HEK293 (cell line): ENCODE measurements around the gene PDE3A.

ENCODE experiments used
- CTCF ChIA-PET: fragments of 350-600 bp; formaldehyde crosslinking; extraction: SDS; loops from one replicate; lab custom pipeline; 2021; ENCODE audit warnings: antibody characterized with exemption; lab: Yijun Ruan, JAX
- POLR2A ChIA-PET: fragments of 300-600 bp; formaldehyde crosslinking; extraction: SDS; loops from one replicate; lab custom pipeline; 2020; ENCODE audit warnings: antibody characterized with exemption, inconsistent platforms; lab: Yijun Ruan, JAX
- H3K27ac ChIP-seq: fragments of 200-500 bp; sonication (Bioruptor generic); 2 replicates; pipeline ENCODE4 v1.5.1; 2014; ENCODE audit warnings: low read depth, low read length, control low read depth, inconsistent platforms; ENCODE audit errors: extremely low read depth
- H3K36me3 ChIP-seq, 2 experiments: fragments of 200-500 bp in 1 of 2; sonication (Bioruptor generic) in 1 of 2; 1 replicate in 1 of 2; 2 replicates in 1 of 2; pipeline ENCODE4 v1.5.1; 2014 to 2017; ENCODE audit warnings: inconsistent platforms in 2 of 2, low read length in 2 of 2; ENCODE audit not compliant: control insufficient read depth in 2 of 2, insufficient read depth in 1 of 2
- H3K4me1 ChIP-seq: fragments of 200-500 bp; sonication (Bioruptor generic); 2 replicates; pipeline ENCODE4 v1.5.1; 2014; ENCODE audit warnings: mild to moderate bottlenecking, low read length, inconsistent platforms; ENCODE audit not compliant: control insufficient read depth, insufficient read depth
- H3K4me3 ChIP-seq: 2 replicates; pipeline ENCODE4 v1.5.1; 2011; ENCODE audit warnings: low read depth, mild to moderate bottlenecking, control low read depth, low read length, moderate library complexity
- H3K9me3 ChIP-seq: fragments of 200-500 bp; sonication (Bioruptor generic); 2 replicates; pipeline ENCODE4 v1.5.1; 2014; ENCODE audit warnings: low read depth, low read length, inconsistent platforms; ENCODE audit not compliant: control insufficient read depth, insufficient read depth
- FEZF1 ChIP-seq: fragments of 450-650 bp; formaldehyde crosslinking; IDR thresholded peaks from 2 replicates; pipeline ENCODE4 v1.5.1; 2016; ENCODE audit warnings: missing biosample characterization, missing genetic modification characterization
- HOXA7 ChIP-seq: sonication (generic); formaldehyde crosslinking; IDR thresholded peaks from 2 replicates; pipeline ENCODE4 v1.8.1; 2022; ENCODE audit warnings: missing genetic modification reagents, borderline replicate concordance
- KLF16 ChIP-seq: fragments of 450-650 bp; formaldehyde crosslinking; IDR thresholded peaks from 2 replicates; pipeline ENCODE4 v1.5.1; 2017; ENCODE audit warnings: missing biosample characterization, missing genetic modification characterization
- KLF8 ChIP-seq: fragments of 450-650 bp; formaldehyde crosslinking; IDR thresholded peaks from 2 replicates; pipeline ENCODE4 v1.5.1; 2016; ENCODE audit warnings: missing biosample characterization, missing genetic modification characterization
- ZBTB7A ChIP-seq: fragments of 450-650 bp; formaldehyde crosslinking; IDR thresholded peaks from 2 replicates; pipeline ENCODE4 v1.5.1; 2016; ENCODE audit warnings: low read depth, missing biosample characterization, missing genetic modification characterization
- ZFP37 ChIP-seq: fragments of 450-650 bp; formaldehyde crosslinking; IDR thresholded peaks from 2 replicates; pipeline ENCODE4 v1.5.1; 2016; ENCODE audit warnings: missing biosample characterization, missing genetic modification characterization
- ZNF112 ChIP-seq: fragments of 450-650 bp; formaldehyde crosslinking; IDR thresholded peaks from 2 replicates; pipeline ENCODE4 v1.5.0; 2017; ENCODE audit warnings: missing biosample characterization, missing genetic modification characterization
- ZNF155 ChIP-seq: fragments of 450-650 bp; formaldehyde crosslinking; IDR thresholded peaks from 2 replicates; pipeline ENCODE4 v1.5.1; 2016; ENCODE audit warnings: missing biosample characterization, missing genetic modification characterization
- ZNF174 ChIP-seq: fragments of 450-650 bp; formaldehyde crosslinking; IDR thresholded peaks from 2 replicates; pipeline ENCODE4 v1.5.0; 2017; ENCODE audit warnings: missing biosample characterization, mild to moderate bottlenecking, missing genetic modification characterization
- ZNF175 ChIP-seq: fragments of 450-650 bp; formaldehyde crosslinking; IDR thresholded peaks from 2 replicates; pipeline ENCODE4 v1.5.1; 2016; ENCODE audit warnings: missing biosample characterization, missing genetic modification characterization
- ZNF184 ChIP-seq: fragments of 450-650 bp; IDR thresholded peaks from 2 replicates; pipeline ENCODE4 v1.5.1; 2018; ENCODE audit warnings: missing biosample characterization, mild to moderate bottlenecking, missing genetic modification characterization
- ZNF223 ChIP-seq: fragments of 450-650 bp; formaldehyde crosslinking; IDR thresholded peaks from 2 replicates; pipeline ENCODE4 v1.5.1; 2016; ENCODE audit warnings: missing biosample characterization, missing genetic modification characterization
- ZNF350 ChIP-seq: fragments of 450-650 bp; formaldehyde crosslinking; IDR thresholded peaks from 2 replicates; pipeline ENCODE4 v1.5.0; 2017; ENCODE audit warnings: missing biosample characterization, mild to moderate bottlenecking, missing genetic modification characterization
- ZNF426 ChIP-seq: fragments of 450-650 bp; formaldehyde crosslinking; IDR thresholded peaks from 2 replicates; pipeline ENCODE4 v1.5.1; 2017; ENCODE audit warnings: missing biosample characterization, missing genetic modification characterization, mild to moderate bottlenecking, inconsistent platforms, moderate library complexity
- ZNF521 ChIP-seq: fragments of 450-650 bp; formaldehyde crosslinking; IDR thresholded peaks from 2 replicates; pipeline ENCODE4 v1.5.1; 2017; ENCODE audit warnings: missing biosample characterization, mild to moderate bottlenecking, missing genetic modification characterization
- ZNF529 ChIP-seq: fragments of 450-650 bp; formaldehyde crosslinking; IDR thresholded peaks from 2 replicates; pipeline ENCODE4 v1.5.1; 2017; ENCODE audit warnings: missing genetic modification characterization, missing biosample characterization; ENCODE audit not compliant: insufficient replicate concordance
- ZNF560 ChIP-seq: fragments of 450-650 bp; formaldehyde crosslinking; IDR thresholded peaks from 2 replicates; pipeline ENCODE4 v1.5.1; 2017; ENCODE audit warnings: missing biosample characterization, missing genetic modification characterization, borderline replicate concordance
- ZNF561 ChIP-seq: fragments of 450-650 bp; IDR thresholded peaks from 2 replicates; pipeline ENCODE4 v1.5.1; 2018; ENCODE audit warnings: missing biosample characterization, missing genetic modification characterization, borderline replicate concordance
- ZNF629 ChIP-seq: fragments of 450-650 bp; formaldehyde crosslinking; IDR thresholded peaks from 2 replicates; pipeline ENCODE4 v1.5.1; 2017; ENCODE audit warnings: missing biosample characterization, missing genetic modification characterization
- ZNF701 ChIP-seq: fragments of 450-650 bp; formaldehyde crosslinking; IDR thresholded peaks from 2 replicates; pipeline ENCODE4 v1.5.1; 2016; ENCODE audit warnings: missing biosample characterization, missing genetic modification characterization
- ZNF747 ChIP-seq: fragments of 450-650 bp; formaldehyde crosslinking; IDR thresholded peaks from 2 replicates; pipeline ENCODE4 v1.5.1; 2016; ENCODE audit warnings: missing biosample characterization, missing genetic modification characterization
- ZNF76 ChIP-seq: fragments of 450-650 bp; formaldehyde crosslinking; IDR thresholded peaks from 2 replicates; pipeline ENCODE4; 2016; ENCODE audit warnings: low read depth, missing biosample characterization, missing genetic modification characterization, borderline replicate concordance
- ZNF785 ChIP-seq: fragments of 450-650 bp; formaldehyde crosslinking; IDR thresholded peaks from 2 replicates; pipeline ENCODE4 v1.5.1; 2016; ENCODE audit warnings: missing biosample characterization, missing genetic modification characterization
- ZNF791 ChIP-seq: fragments of 450-650 bp; formaldehyde crosslinking; IDR thresholded peaks from 2 replicates; pipeline ENCODE4 v1.5.1; 2016; ENCODE audit warnings: missing biosample characterization, missing genetic modification characterization
- TF ChIP-seq, protein P1 (sequence below): fragments of 450-650 bp; IDR thresholded peaks from 2 replicates; pipeline ENCODE4 v1.5.1; 2018; ENCODE audit warnings: missing biosample characterization, mild to moderate bottlenecking, missing genetic modification characterization
- TF ChIP-seq, protein P2 (sequence below): fragments of 450-650 bp; formaldehyde crosslinking; IDR thresholded peaks from 2 replicates; pipeline ENCODE4 v1.5.1; 2017; ENCODE audit warnings: missing biosample characterization, missing genetic modification characterization
- TF ChIP-seq, protein P3 (sequence below): fragments of 450-650 bp; formaldehyde crosslinking; IDR thresholded peaks from 2 replicates; pipeline ENCODE4 v1.5.1; 2017; ENCODE audit warnings: missing biosample characterization, missing genetic modification characterization
- TF ChIP-seq, protein P4 (sequence below): fragments of 450-650 bp; formaldehyde crosslinking; IDR thresholded peaks from 2 replicates; pipeline ENCODE4 v1.5.1; 2016; ENCODE audit warnings: missing biosample characterization, missing genetic modification characterization, borderline replicate concordance

The PDE3A gene

DNA sequence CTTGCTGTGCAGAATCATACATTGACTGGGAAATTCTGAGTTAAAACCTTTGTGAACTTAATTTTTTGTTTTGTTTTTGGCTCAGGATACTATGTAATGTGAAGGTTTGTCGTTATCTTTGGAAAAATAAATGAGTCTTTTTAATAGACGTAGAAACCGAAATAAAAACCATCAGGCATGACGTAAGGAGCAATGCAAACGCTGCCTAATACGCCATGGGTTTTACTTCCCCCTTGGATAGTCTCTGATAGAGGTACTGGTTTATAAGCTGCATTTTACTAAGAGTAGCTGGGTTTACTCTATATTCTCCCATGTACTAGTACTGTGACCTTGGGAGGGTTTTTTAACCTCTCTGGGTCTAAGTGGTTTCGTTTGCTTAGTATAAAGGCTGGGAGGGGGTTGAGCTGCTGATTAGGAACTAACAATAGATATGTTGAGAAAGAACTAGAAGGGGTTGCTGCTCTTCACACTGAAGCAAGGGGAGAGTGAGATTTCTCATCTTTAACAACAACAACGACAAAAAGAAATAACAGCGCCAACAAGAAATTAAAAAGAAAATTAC, 260.0 kb downstream of the PDE3A start (continued):
- TF ChIP-seq, protein P1, sequence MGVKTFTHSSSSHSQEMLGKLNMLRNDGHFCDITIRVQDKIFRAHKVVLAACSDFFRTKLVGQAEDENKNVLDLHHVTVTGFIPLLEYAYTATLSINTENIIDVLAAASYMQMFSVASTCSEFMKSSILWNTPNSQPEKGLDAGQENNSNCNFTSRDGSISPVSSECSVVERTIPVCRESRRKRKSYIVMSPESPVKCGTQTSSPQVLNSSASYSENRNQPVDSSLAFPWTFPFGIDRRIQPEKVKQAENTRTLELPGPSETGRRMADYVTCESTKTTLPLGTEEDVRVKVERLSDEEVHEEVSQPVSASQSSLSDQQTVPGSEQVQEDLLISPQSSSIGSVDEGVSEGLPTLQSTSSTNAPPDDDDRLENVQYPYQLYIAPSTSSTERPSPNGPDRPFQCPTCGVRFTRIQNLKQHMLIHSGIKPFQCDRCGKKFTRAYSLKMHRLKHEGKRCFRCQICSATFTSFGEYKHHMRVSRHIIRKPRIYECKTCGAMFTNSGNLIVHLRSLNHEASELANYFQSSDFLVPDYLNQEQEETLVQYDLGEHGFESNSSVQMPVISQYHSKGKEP (tag by site-specific recombination) = no peak
- no peak for TF ChIP-seq ZNF560
- TF ChIP-seq ZNF521 (tag by site-specific recombination) = no peak
- TF ChIP-seq ZNF350 = no peak
- no peak for TF ChIP-seq ZNF155 (tag by site-specific recombination)
- TF ChIP-seq ZNF174 (tag by site-specific recombination) = no peak
- TF ChIP-seq ZBTB7A (tag by site-specific recombination) = no peak
- no peak for TF ChIP-seq ZNF701 (tag by site-specific recombination)
- no peak for TF ChIP-seq ZNF223 (tag by site-specific recombination)
- TF ChIP-seq KLF8 (tag by site-specific recombination) = no peak
- no peak for TF ChIP-seq ZFP37
- no peak for TF ChIP-seq FEZF1 (tag by site-specific recombination)

DNA sequence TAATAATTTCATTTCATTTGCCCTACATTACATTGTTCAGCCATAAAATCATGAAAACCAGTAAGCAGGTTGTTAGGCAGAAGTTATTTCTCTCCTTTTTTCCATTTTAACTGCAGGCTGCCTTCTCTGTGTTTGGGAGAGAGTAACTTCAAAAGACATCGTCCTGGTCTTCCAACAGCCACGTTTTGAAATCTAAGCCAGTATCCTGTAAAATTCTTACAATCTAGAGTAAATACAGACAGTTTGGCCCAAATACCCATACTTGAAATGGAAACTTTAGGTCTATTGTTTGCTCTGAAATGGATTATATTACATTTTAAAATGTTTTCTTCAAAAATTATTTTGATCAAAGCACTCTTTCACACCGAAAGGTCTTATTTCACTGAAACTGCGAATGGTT, 260.7 kb downstream of the PDE3A start:
- no peaks in the 10 kb centered on the region for H3K36me3 ChIP-seq
- TF ChIP-seq HOXA7 (no peak), ZNF184 (tag by site-specific recombination) (no peak), ZNF426 (tag by site-specific recombination) (no peak)
- TF ChIP-seq, all 188 proteins: peak for 0
- CTCF ChIA-PET = no interaction called here
- Histone ChIP-seq H3K4me1 (no peaks in the 10 kb centered on the region), H3K4me3 (no peak overlapping the region), H3K9me3 (no peaks in the 10 kb centered on the region), H3K27ac (no peak overlapping the region)
- POLR2A ChIA-PET = no interaction called here

DNA sequence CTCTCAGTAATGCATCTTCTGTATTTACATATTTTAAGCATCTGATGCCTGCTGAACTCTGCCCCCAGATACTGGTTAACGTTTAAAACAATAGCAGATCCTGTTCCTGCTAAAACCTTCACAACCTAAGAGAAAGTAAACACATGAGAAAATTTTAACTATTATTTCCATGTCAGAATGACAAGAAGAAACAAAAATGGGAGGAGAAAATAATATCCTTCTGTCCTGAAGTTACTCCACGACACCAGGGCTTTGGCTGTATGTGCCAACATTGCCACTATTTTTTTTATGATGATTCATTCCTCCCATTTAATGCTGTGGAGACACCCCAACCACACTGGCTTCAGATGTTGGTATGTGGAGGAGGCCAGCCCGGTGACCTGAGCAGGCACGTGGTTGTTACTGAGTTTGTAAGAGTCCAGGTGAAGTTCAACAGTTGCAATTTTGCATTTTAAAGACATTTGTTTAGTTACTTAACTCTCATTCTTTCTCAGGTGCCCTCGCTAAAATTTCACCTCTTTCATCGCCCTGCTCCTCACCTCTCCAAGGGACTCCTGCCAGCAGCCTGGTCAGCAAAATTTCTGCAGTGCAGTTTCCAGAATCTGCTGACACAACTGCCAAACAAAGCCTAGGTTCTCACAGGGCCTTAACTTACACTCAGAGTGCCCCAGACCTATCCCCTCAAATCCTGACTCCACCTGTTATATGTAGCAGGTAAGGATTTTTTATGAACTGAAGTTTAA, 261.2 kb downstream of the PDE3A start:
- Histone ChIP-seq H3K9me3 (no peaks in the 10 kb centered on the region), H3K36me3 (no peaks in the 10 kb centered on the region), H3K4me3 (no peak overlapping the region), H3K27ac (no peak overlapping the region), H3K4me1 (no peaks in the 10 kb centered on the region)
- POLR2A ChIA-PET = no interaction called here
- CTCF ChIA-PET = no interaction called here
- TF ChIP-seq ZNF785 (tag by site-specific recombination) (no peak), ZNF791 (tag by site-specific recombination) (no peak), ZNF426 (tag by site-specific recombination) (no peak), ZNF561 (tag by site-specific recombination) (no peak), ZNF112 (no peak), ZNF175 (tag by site-specific recombination) (no peak), ZNF76 (tag by site-specific recombination) (no peak), ZNF155 (tag by site-specific recombination) (no peak), ZNF529 (tag by site-specific recombination) (no peak), KLF16 (tag by site-specific recombination) (no peak), ZNF747 (tag by site-specific recombination) (no peak), ZNF629 (tag by site-specific recombination) (no peak), KLF8 (tag by site-specific recombination) (no peak)
- TF ChIP-seq, protein P2, sequence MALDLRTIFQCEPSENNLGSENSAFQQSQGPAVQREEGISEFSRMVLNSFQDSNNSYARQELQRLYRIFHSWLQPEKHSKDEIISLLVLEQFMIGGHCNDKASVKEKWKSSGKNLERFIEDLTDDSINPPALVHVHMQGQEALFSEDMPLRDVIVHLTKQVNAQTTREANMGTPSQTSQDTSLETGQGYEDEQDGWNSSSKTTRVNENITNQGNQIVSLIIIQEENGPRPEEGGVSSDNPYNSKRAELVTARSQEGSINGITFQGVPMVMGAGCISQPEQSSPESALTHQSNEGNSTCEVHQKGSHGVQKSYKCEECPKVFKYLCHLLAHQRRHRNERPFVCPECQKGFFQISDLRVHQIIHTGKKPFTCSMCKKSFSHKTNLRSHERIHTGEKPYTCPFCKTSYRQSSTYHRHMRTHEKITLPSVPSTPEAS (tag by site-specific recombination) = no peak
- TF ChIP-seq, protein P3, sequence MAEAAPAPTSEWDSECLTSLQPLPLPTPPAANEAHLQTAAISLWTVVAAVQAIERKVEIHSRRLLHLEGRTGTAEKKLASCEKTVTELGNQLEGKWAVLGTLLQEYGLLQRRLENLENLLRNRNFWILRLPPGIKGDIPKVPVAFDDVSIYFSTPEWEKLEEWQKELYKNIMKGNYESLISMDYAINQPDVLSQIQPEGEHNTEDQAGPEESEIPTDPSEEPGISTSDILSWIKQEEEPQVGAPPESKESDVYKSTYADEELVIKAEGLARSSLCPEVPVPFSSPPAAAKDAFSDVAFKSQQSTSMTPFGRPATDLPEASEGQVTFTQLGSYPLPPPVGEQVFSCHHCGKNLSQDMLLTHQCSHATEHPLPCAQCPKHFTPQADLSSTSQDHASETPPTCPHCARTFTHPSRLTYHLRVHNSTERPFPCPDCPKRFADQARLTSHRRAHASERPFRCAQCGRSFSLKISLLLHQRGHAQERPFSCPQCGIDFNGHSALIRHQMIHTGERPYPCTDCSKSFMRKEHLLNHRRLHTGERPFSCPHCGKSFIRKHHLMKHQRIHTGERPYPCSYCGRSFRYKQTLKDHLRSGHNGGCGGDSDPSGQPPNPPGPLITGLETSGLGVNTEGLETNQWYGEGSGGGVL (tag by site-specific recombination) = no peak
- TF ChIP-seq, protein P4, sequence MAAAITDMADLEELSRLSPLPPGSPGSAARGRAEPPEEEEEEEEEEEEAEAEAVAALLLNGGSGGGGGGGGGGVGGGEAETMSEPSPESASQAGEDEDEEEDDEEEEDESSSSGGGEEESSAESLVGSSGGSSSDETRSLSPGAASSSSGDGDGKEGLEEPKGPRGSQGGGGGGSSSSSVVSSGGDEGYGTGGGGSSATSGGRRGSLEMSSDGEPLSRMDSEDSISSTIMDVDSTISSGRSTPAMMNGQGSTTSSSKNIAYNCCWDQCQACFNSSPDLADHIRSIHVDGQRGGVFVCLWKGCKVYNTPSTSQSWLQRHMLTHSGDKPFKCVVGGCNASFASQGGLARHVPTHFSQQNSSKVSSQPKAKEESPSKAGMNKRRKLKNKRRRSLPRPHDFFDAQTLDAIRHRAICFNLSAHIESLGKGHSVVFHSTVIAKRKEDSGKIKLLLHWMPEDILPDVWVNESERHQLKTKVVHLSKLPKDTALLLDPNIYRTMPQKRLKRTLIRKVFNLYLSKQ = no peak
